ENCODE data around the gene DIP2C.

DIP2C gene

GRCh38 chr10:625751-626711, 63.4 kb downstream of the DIP2C start:
- no peak for DNase-seq (ENCODE audit: low read depth in 3 of 3)

- no peak for DNase-seq (ENCODE audit: low read depth in 3 of 3)
Measured at GRCh38 chr10:625333-625696, 64.2 kb downstream of the DIP2C start.

- no peak for DNase-seq (ENCODE audit: low read depth in 3 of 3)
Measured at GRCh38 chr10:624605-625332, 64.7 kb downstream of the DIP2C start.

- no peak for DNase-seq (ENCODE audit: low read depth in 3 of 3)
Measured at GRCh38 chr10:624312-624604, 65.2 kb downstream of the DIP2C start.

- DNase-seq (ENCODE audit: low read depth in 3 of 3) = no peak
Measured at GRCh38 chr10:623477-624311, 65.8 kb downstream of the DIP2C start.

- no peak for DNase-seq (ENCODE audit: low read depth in 3 of 3)
Measured at GRCh38 chr10:623014-623413, 66.5 kb downstream of the DIP2C start.

- DNase-seq (ENCODE audit: low read depth in 3 of 3) = no peak
Measured at GRCh38 chr10:621981-622740, 67.3 kb downstream of the DIP2C start.

- DNase-seq (ENCODE audit: low read depth in 3 of 3) = no peak
Measured at GRCh38 chr10:621513-621912, 68.0 kb downstream of the DIP2C start.

GRCh38 chr10:620971-621370, 68.5 kb downstream of the DIP2C start:
- DNase-seq (ENCODE audit: low read depth in 3 of 3) = no peak

GRCh38 chr10:620417-620816, 69.1 kb downstream of the DIP2C start:
- DNase-seq (ENCODE audit: low read depth in 3 of 3) = no peak

- DNase-seq (ENCODE audit: low read depth in 3 of 3) = no peak
Measured at GRCh38 chr10:619710-620109, 69.8 kb downstream of the DIP2C start.

- no peak for DNase-seq (ENCODE audit: low read depth in 3 of 3)
Measured at GRCh38 chr10:618229-618989, 71.1 kb downstream of the DIP2C start.

- no peak for DNase-seq (ENCODE audit: low read depth in 3 of 3)
Measured at GRCh38 chr10:617471-617870, 72.0 kb downstream of the DIP2C start.

GRCh38 chr10:615583-616152, 73.8 kb downstream of the DIP2C start:
- no peak for DNase-seq (ENCODE audit: low read depth in 3 of 3)

- DNase-seq (ENCODE audit: low read depth in 3 of 3) = no peak
Measured at GRCh38 chr10:614790-615582, 74.5 kb downstream of the DIP2C start.

- DNase-seq (ENCODE audit: low read depth in 3 of 3) = no peak
Measured at GRCh38 chr10:614139-614711, 75.2 kb downstream of the DIP2C start.

- DNase-seq (ENCODE audit: low read depth in 3 of 3) = no peak
Measured at GRCh38 chr10:613271-614138, 76.0 kb downstream of the DIP2C start.

- no peak for DNase-seq (ENCODE audit: low read depth in 3 of 3)
Measured at GRCh38 chr10:612696-613095, 76.8 kb downstream of the DIP2C start.
